B cell (primary cell): ENCODE results near the gene CSMD2.

ENCODE experiments used
- EZH2 ChIP-seq: IDR thresholded peaks from 2 replicates; pipeline ENCODE4 v1.6.1; 2012; ENCODE audit warnings: borderline replicate concordance, low read depth, mild to moderate bottlenecking, moderate library complexity, low read length; ENCODE audit not compliant: insufficient read depth, poor library complexity, severe bottlenecking
- TF ChIP-seq, protein P1 (sequence below): fragments of 200-600 bp; IDR thresholded peaks from one replicate; pipeline ENCODE4 v1.8.0; 2022; ENCODE audit warnings: antibody characterized with exemption, mild to moderate bottlenecking

DNA sequence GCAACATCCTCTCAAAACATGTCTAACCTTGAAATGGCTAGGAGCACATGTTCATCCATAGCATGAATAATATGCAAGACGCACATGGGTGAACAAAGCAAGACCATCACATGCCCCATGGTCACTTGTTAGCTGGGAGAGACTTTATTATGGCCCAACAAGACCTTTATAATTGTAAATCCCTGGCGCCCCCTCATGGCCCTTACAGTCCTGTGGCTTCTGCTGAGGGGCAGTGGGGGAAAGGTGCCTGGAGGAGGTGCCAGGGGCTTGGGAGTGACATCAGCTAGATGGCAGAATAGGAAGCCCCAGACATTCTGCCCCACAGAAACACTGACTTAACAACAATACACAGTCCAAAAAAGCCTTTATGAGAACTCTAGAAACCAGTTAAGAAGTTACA is 51.7 kb downstream of the CSMD2 start:
- TF ChIP-seq, protein P1, sequence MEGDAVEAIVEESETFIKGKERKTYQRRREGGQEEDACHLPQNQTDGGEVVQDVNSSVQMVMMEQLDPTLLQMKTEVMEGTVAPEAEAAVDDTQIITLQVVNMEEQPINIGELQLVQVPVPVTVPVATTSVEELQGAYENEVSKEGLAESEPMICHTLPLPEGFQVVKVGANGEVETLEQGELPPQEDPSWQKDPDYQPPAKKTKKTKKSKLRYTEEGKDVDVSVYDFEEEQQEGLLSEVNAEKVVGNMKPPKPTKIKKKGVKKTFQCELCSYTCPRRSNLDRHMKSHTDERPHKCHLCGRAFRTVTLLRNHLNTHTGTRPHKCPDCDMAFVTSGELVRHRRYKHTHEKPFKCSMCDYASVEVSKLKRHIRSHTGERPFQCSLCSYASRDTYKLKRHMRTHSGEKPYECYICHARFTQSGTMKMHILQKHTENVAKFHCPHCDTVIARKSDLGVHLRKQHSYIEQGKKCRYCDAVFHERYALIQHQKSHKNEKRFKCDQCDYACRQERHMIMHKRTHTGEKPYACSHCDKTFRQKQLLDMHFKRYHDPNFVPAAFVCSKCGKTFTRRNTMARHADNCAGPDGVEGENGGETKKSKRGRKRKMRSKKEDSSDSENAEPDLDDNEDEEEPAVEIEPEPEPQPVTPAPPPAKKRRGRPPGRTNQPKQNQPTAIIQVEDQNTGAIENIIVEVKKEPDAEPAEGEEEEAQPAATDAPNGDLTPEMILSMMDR: no peak
- no peak for TF ChIP-seq EZH2
